GM21737 (cell line): Measurements from ENCODE around the gene OR1S2.
"Not testable (repeated sequence)": the region's sequence is repeated elsewhere in the genome, so short reads cannot be mapped to it uniquely, and the experiment has no call there.

ENCODE experiments used
- ATAC-seq: cut with Tn5 transposase; IDR thresholded peaks from one replicate; pipeline ENCODE4 v1.9.1; 2021; ENCODE audit warnings: mild to moderate bottlenecking, moderate library complexity; ENCODE audit not compliant: unreplicated experiment

Gene OR1S2

GRCh38 chr11:58204042-58204441 is at the start of gene OR1S2:
OR1S2 (minus strand) TSS chr11:58204142; CDS start chr11:58204142, 0 bp downstream.
- no peak for ATAC-seq

GRCh38 chr11:58243954-58244353 is 40.0 kb upstream of the OR1S2 start:
- ATAC-seq, result no peak

GRCh38 chr11:58227956-58228615 is 24.1 kb upstream of the OR1S2 start:
- no peak for ATAC-seq

- no peak for ATAC-seq
These were observed 18.8 kb upstream of the OR1S2 start for GRCh38 chr11:58222721-58223120.

GRCh38 chr11:58216476-58216875 is 12.5 kb upstream of the OR1S2 start:
- ATAC-seq, result no peak

GRCh38 chr11:58212420-58212819 is 8.5 kb upstream of the OR1S2 start, which contains the start of gene OR1S1:
OR1S1 (plus strand) TSS chr11:58212720.
- ATAC-seq, result not testable (repeated sequence)

- no peak for ATAC-seq
These were observed 4.7 kb downstream of the OR1S2 start for GRCh38 chr11:58199271-58199670.

- ATAC-seq, result no peak
These were observed 8.0 kb downstream of the OR1S2 start for GRCh38 chr11:58195939-58196338.

GRCh38 chr11:58193391-58193790 is 10.6 kb downstream of the OR1S2 start:
- no peak for ATAC-seq

GRCh38 chr11:58192229-58192628 is 11.7 kb downstream of the OR1S2 start:
- ATAC-seq, result no peak

GRCh38 chr11:58188770-58189169 is 15.2 kb downstream of the OR1S2 start, which contains the start of gene OR9Q2:
OR9Q2 (plus strand) TSS chr11:58189070; CDS start chr11:58190491, 1,421 bp downstream.
- ATAC-seq, result no peak

GRCh38 chr11:58186938-58187337 is 17.0 kb downstream of the OR1S2 start:
- no peak for ATAC-seq

GRCh38 chr11:58179648-58180047 is 24.3 kb downstream of the OR1S2 start:
- no peak for ATAC-seq

- no peak for ATAC-seq
These were observed 25.5 kb downstream of the OR1S2 start for GRCh38 chr11:58178444-58178843.

- no peak for ATAC-seq
These were observed 26.4 kb downstream of the OR1S2 start for GRCh38 chr11:58177409-58178054.

- no peak for ATAC-seq
These were observed 38.3 kb downstream of the OR1S2 start for GRCh38 chr11:58165504-58166106.

GRCh38 chr11:58164990-58165389 is 39.0 kb downstream of the OR1S2 start:
- ATAC-seq, result no peak

- ATAC-seq, result no peak
These were observed 39.6 kb downstream of the OR1S2 start for GRCh38 chr11:58164389-58164788.
